H9 (cell line): ENCODE data around the gene STH. TPM values are rescaled to one million over a fixed set of nuclear protein-coding genes. Genes with fewer than 3 reads are reported as not detected.
A peak's percentile ranks its signal among the peaks of the same experiment; 100 is the strongest.

ENCODE experiments used
- DNase-seq: peaks from one replicate; pipeline ENCODE4 v3.0.0-alpha.2; 2017
- H2AFZ ChIP-seq: one replicate; pipeline ENCODE4 v1.6.1; 2013; ENCODE audit warnings: mild to moderate bottlenecking, low read length, control low read depth, moderate library complexity
- H2AK5ac ChIP-seq: 2 replicates; pipeline ENCODE4 v1.6.1; 2013; ENCODE audit warnings: low read length, control low read depth, mixed read lengths; ENCODE audit not compliant: insufficient read length
- H2BK120ac ChIP-seq: one replicate; pipeline ENCODE4 v1.6.1; 2013; ENCODE audit warnings: low read depth, mild to moderate bottlenecking, low read length, control low read depth, inconsistent platforms; ENCODE audit not compliant: poor library complexity, severe bottlenecking
- H2BK12ac ChIP-seq: 2 replicates; pipeline ENCODE4 v1.6.1; 2013; ENCODE audit warnings: low read length, control low read depth, mixed read lengths, low read depth; ENCODE audit not compliant: insufficient read length
- H2BK15ac ChIP-seq: 2 replicates; pipeline ENCODE4 v1.6.1; 2013; ENCODE audit warnings: low read depth, low read length, control low read depth
- H2BK20ac ChIP-seq: one replicate; pipeline ENCODE4 v1.6.1; 2013; ENCODE audit warnings: low read depth, mild to moderate bottlenecking, low read length, control low read depth, inconsistent platforms; ENCODE audit not compliant: poor library complexity, severe bottlenecking
- H2BK5ac ChIP-seq: 2 replicates; pipeline ENCODE4 v1.6.1; 2013; ENCODE audit warnings: low read length, control low read depth, mixed read lengths; ENCODE audit not compliant: insufficient read length
- H3K14ac ChIP-seq: 2 replicates; pipeline ENCODE4 v1.6.1; 2013; ENCODE audit warnings: low read length, control low read depth; ENCODE audit not compliant: insufficient read depth
- H3K18ac ChIP-seq: 2 replicates; pipeline ENCODE4 v1.6.1; 2013; ENCODE audit warnings: low read depth, mild to moderate bottlenecking, mixed read lengths, low read length, control low read depth; ENCODE audit not compliant: insufficient read length
- H3K23ac ChIP-seq: 2 replicates; pipeline ENCODE4 v1.6.1; 2013; ENCODE audit warnings: low read length, control low read depth, mixed read lengths, low read depth; ENCODE audit not compliant: insufficient read length
- H3K23me2 ChIP-seq: 2 replicates; pipeline ENCODE4 v1.6.1; 2013; ENCODE audit warnings: low read depth, mild to moderate bottlenecking, mixed read lengths, low read length, control low read depth; ENCODE audit not compliant: insufficient read length, poor library complexity, severe bottlenecking
- H3K27ac ChIP-seq: 2 replicates; pipeline ENCODE4 v1.5.1; 2013; ENCODE audit warnings: low read length, control low read depth, mixed read lengths, low read depth; ENCODE audit not compliant: insufficient read length
- H3K27me3 ChIP-seq: 2 replicates; pipeline ENCODE4 v1.6.1; 2013; ENCODE audit warnings: low read length, control low read depth, inconsistent platforms; ENCODE audit not compliant: insufficient read depth
- H3K4ac ChIP-seq: 2 replicates; pipeline ENCODE4 v1.6.1; 2013; ENCODE audit warnings: low read depth, mild to moderate bottlenecking, control low read depth, inconsistent platforms, low read length, moderate library complexity
- H3K4me1 ChIP-seq: 2 replicates; pipeline ENCODE4 v1.6.1; 2013; ENCODE audit warnings: low read length, control low read depth, inconsistent platforms; ENCODE audit not compliant: insufficient read depth
- H3K4me2 ChIP-seq: 2 replicates; pipeline ENCODE4 v1.6.1; 2013; ENCODE audit warnings: low read length, control low read depth, mixed read lengths; ENCODE audit not compliant: insufficient read length, insufficient read depth
- H3K56ac ChIP-seq: 2 replicates; pipeline ENCODE4 v1.6.1; 2013; ENCODE audit warnings: low read depth, mild to moderate bottlenecking, mixed read lengths, low read length, control low read depth; ENCODE audit not compliant: insufficient read length
- H3K79me1 ChIP-seq: 2 replicates; pipeline ENCODE4 v1.6.1; 2013; ENCODE audit warnings: low read depth, mild to moderate bottlenecking, moderate library complexity, low read length, control low read depth, inconsistent platforms; ENCODE audit not compliant: insufficient read depth, poor library complexity, severe bottlenecking
- H3K79me2 ChIP-seq: 2 replicates; pipeline ENCODE4 v1.6.1; 2013; ENCODE audit warnings: low read length, control low read depth, inconsistent platforms; ENCODE audit not compliant: insufficient read depth
- H3K9ac ChIP-seq: 2 replicates; pipeline ENCODE4 v1.6.1; 2013; ENCODE audit warnings: low read length, control low read depth, mixed read lengths; ENCODE audit not compliant: insufficient read length; ENCODE audit errors: extremely low read depth
- H3K9me3 ChIP-seq: one replicate; pipeline ENCODE4 v1.6.1; 2013; ENCODE audit warnings: low read depth, low read length, inconsistent platforms; ENCODE audit not compliant: control insufficient read depth
- H3T11ph ChIP-seq: one replicate; pipeline ENCODE4 v1.6.1; 2013; ENCODE audit warnings: mild to moderate bottlenecking, low read length, control low read depth, inconsistent platforms
- H4K20me1 ChIP-seq: one replicate; pipeline ENCODE4 v1.6.1; 2013; ENCODE audit not compliant: control insufficient read depth, insufficient read length, insufficient read depth
- H4K5ac ChIP-seq: 2 replicates; pipeline ENCODE4 v1.6.1; 2013; ENCODE audit warnings: low read depth, mild to moderate bottlenecking, mixed read lengths, low read length, control low read depth; ENCODE audit not compliant: insufficient read length
- H4K8ac ChIP-seq: replicated peaks from 2 replicates; pipeline ENCODE4 v1.6.1; 2013; ENCODE audit warnings: low read length, control low read depth, mixed read lengths, low read depth; ENCODE audit not compliant: insufficient read length
- H4K91ac ChIP-seq: 2 replicates; pipeline ENCODE4 v1.6.1; 2013; ENCODE audit warnings: low read depth, mild to moderate bottlenecking, moderate library complexity, mixed read lengths, low read length, control low read depth; ENCODE audit not compliant: insufficient read length
- H3K27ac Mint-ChIP-seq, 3 experiments: 2 replicates in 2 of 3; 3 replicates in 1 of 3; pipeline ENCODE4 v1.8.0; 2020 to 2021; ENCODE audit warnings: mixed read lengths in 3 of 3, mild to moderate bottlenecking in 1 of 3, moderate library complexity in 1 of 3
- H3K27me3 Mint-ChIP-seq: 2 replicates; pipeline ENCODE4 v1.8.0; 2021; ENCODE audit warnings: low read depth, mild to moderate bottlenecking, moderate library complexity, mixed read lengths
- H3K36me3 Mint-ChIP-seq, 3 experiments: 2 replicates in 2 of 3; 3 replicates in 1 of 3; pipeline ENCODE4 v1.8.0; 2020 to 2021; ENCODE audit warnings: low read depth in 3 of 3, mixed read lengths in 3 of 3; ENCODE audit not compliant: insufficient read depth in 1 of 3
- H3K4me1 Mint-ChIP-seq, 2 experiments: 2 replicates each; pipeline ENCODE4 v1.8.0; 2020; ENCODE audit warnings: mixed read lengths in 2 of 2
- H3K4me3 Mint-ChIP-seq, 2 experiments: 2 replicates in 1 of 2; 3 replicates in 1 of 2; pipeline ENCODE4 v1.8.0; 2020 to 2021; ENCODE audit warnings: mild to moderate bottlenecking in 2 of 2, mixed read lengths in 2 of 2, moderate library complexity in 1 of 2
- H3K9me3 Mint-ChIP-seq, 2 experiments: 2 replicates in 1 of 2; 3 replicates in 1 of 2; pipeline ENCODE4 v1.8.0; 2020; ENCODE audit warnings: mild to moderate bottlenecking in 2 of 2, mixed read lengths in 2 of 2, moderate library complexity in 1 of 2
- WGBS: extraction: QIAGEN DNeasy Blood & Tissue Kit; methylation state at CpG from one replicate; pipeline ENCODE4 v1.1.7; 2013; ENCODE audit warnings: missing lambda C conversion rate, low lambda C conversion rate, mixed read lengths; ENCODE audit not compliant: insufficient read length; ENCODE audit errors: extremely low coverage; 5-methylcytosine and 5-hydroxymethylcytosine counted together
- total RNA-seq: library from RNA; stranded (reverse); gene quantifications from 2 replicates; pipeline ENCODE4 v1.2.1, GENCODE V29; 2021
- TF ChIP-seq, protein P1 (sequence below): fragments of 200-600 bp; sonication (generic); conservative IDR thresholded peaks from 3 replicates; pipeline ENCODE4 v1.8.0; 2021; ENCODE audit warnings: antibody characterized with exemption, mild to moderate bottlenecking

STH gene
- total RNA-seq, 1 experiment from 2014 or later = not detected

DNA sequence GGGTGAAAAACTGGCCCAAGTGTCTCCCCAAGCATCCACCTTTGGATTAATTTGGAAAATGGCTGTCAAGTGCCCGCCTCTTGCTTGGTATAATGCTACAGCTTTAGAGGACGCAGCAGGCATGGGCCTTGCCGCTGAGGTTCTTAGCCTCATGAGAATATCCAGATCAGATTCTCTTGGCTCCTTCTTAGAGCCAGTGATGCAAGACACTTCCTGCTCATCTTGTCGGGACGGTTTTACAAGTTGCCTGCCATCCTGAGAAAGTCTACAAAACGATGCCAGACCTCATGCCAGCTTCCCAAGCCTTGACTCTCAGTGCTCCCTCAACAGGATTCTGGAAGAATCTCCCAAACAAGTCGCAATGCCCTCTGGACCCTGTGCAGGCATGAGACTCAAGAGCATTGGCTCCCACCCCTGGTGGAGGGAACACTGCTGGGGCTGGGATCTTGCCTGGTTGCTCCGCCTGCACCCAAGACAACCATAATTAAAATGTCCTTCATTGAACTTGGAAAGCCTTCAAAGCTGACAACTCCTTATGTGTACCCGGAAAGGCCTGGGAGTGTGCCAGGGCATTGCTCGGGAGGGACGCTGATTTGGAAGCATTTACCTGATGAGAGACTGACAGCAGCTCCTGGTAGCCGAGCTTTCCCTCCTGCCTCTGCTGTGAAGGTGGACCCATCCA lies 25.8 kb upstream of the STH start:
- Histone ChIP-seq H2BK5ac (no peak overlapping the region), H3K14ac (no peak overlapping the region), H2BK120ac (no peak overlapping the region), H2AFZ (no peak overlapping the region), H2BK20ac (no peak overlapping the region), H3K4ac (no peak overlapping the region), H3K9ac (no peak overlapping the region), H2BK12ac (no peak overlapping the region), H3K79me2 (no peaks in the 10 kb centered on the region), H3K4me2 (no peak overlapping the region), H2BK15ac (no peak overlapping the region), H3K27ac (no peak overlapping the region), H3K27me3 (no peaks in the 10 kb centered on the region), H3K23ac (no peak overlapping the region), H3K56ac (no peak overlapping the region), H4K5ac (no peak overlapping the region), H2AK5ac (no peak overlapping the region), H3K18ac (no peak overlapping the region), H4K91ac (no peak overlapping the region), H4K20me1 (no peaks in the 10 kb centered on the region), H3K79me1 (no peaks in the 10 kb centered on the region), H3K23me2 (no peaks in the 10 kb centered on the region), H4K8ac (no peak overlapping the region), H3T11ph (no peak overlapping the region), H3K9me3 (no peaks in the 10 kb centered on the region), H3K4me1 (no peaks in the 10 kb centered on the region; the same call in 1 of the 2 replicates)
- TF ChIP-seq, protein P1, sequence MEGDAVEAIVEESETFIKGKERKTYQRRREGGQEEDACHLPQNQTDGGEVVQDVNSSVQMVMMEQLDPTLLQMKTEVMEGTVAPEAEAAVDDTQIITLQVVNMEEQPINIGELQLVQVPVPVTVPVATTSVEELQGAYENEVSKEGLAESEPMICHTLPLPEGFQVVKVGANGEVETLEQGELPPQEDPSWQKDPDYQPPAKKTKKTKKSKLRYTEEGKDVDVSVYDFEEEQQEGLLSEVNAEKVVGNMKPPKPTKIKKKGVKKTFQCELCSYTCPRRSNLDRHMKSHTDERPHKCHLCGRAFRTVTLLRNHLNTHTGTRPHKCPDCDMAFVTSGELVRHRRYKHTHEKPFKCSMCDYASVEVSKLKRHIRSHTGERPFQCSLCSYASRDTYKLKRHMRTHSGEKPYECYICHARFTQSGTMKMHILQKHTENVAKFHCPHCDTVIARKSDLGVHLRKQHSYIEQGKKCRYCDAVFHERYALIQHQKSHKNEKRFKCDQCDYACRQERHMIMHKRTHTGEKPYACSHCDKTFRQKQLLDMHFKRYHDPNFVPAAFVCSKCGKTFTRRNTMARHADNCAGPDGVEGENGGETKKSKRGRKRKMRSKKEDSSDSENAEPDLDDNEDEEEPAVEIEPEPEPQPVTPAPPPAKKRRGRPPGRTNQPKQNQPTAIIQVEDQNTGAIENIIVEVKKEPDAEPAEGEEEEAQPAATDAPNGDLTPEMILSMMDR = no peak
- Mint-ChIP-seq H3K36me3 (no peaks in the 10 kb centered on the region), H3K9me3 (no peaks in the 10 kb centered on the region; a peak in 1 of 5 replicates), H3K27me3 (peaks cover 17% of the 10 kb centered on the region), H3K4me3 (no peak overlapping the region), H3K4me1 (no peaks in the 10 kb centered on the region), H3K27ac (peak overlapping the region in 1 of 3 experiments; percentile 44; a peak in 1 of 7 replicates)
- no peak for DNase-seq
- WGBS = no CpG with 5 or more reads among the region's 12 CpGs
